Muscle layer of duodenum (tissue), 2 donors: ENCODE results near the gene SCNN1B.

ENCODE experiments used
- H3K27ac ChIP-seq: one replicate; pipeline ENCODE4 v1.7.0; 2013; ENCODE audit warnings: mild to moderate bottlenecking, low read length
- H3K27me3 ChIP-seq: one replicate; pipeline ENCODE4 v1.7.0; 2013; ENCODE audit warnings: low read depth, mild to moderate bottlenecking, control low read depth, low read length
- H3K36me3 ChIP-seq, 2 donors: one replicate each; pipeline ENCODE4 v1.7.0; 2013; ENCODE audit warnings: low read length in 2 of 2, control low read depth in 1 of 2, mild to moderate bottlenecking in 1 of 2; ENCODE audit not compliant: insufficient read depth in 2 of 2, control insufficient read depth in 1 of 2
- H3K4me1 ChIP-seq, 2 donors: one replicate each; pipeline ENCODE4 v1.7.0; 2013; ENCODE audit warnings: low read length in 2 of 2, mild to moderate bottlenecking in 2 of 2, control low read depth in 1 of 2, moderate library complexity in 1 of 2; ENCODE audit not compliant: insufficient read depth in 2 of 2, control insufficient read depth in 1 of 2
- H3K4me3 ChIP-seq, 2 donors: one replicate each; pipeline ENCODE4 v1.7.0; 2013; ENCODE audit warnings: low read length in 2 of 2, low read depth in 1 of 2, mild to moderate bottlenecking in 1 of 2
- H3K9me3 ChIP-seq, 2 donors: one replicate each; pipeline ENCODE4 v1.7.0; 2013; ENCODE audit warnings: low read length in 2 of 2, control low read depth in 1 of 2, mild to moderate bottlenecking in 1 of 2; ENCODE audit not compliant: control insufficient read depth in 1 of 2
- donor health status: healthy.

SCNN1B gene

GRCh38 chr16:23342083-23342640, 40.1 kb downstream of the SCNN1B start:
- H3K9me3 ChIP-seq = no peaks in the 10 kb centered on the region
- H3K4me1 ChIP-seq = no peaks in the 10 kb centered on the region
- no peak overlapping the region for H3K4me3 ChIP-seq
- no peak overlapping the region for H3K27ac ChIP-seq
- no peaks in the 10 kb centered on the region for H3K27me3 ChIP-seq
- H3K36me3 ChIP-seq = no peaks in the 10 kb centered on the region

DNA sequence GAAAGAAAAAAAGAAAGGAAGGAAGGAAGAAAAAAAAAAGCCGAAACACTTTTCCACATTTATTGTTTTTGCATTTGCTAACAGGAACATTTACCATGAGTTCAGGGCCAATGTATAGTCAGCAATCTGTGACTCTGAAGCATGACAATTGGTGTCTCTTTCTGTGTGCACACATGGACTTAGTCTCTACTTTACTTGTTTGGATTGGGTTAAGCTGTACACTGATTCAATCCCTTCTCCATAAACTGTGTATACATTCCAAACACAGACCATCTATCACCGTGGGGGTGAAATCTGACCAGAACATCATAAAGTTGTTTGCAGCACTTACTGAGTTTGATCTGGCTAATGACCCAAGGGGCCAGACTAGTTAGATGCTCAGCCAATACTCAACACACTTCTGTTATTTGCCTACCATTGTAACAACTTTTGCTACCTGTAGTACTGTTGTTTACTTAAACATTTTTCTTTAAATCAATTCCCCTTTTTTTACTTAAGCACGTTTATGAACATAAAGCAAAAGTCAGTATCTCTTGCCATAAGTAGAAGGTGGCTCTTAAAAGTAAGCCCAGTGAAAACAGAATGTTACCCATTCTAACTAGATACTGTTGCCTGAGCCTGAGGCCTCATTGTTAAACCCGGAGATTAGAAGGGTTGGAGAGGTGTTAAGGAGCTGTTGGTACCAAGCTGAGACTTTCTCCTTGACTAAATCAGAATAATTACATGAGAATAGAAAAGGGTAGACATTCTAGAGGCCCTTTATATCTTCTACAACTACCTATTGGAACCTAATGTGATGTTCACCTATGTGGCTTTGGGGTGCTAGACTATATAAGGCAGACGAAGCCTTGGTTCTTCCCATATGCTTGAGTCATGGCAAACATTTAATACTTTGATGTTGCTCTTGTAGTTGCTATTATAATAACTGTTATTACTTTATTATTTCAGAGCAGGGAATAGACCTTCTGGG, 41.8 kb downstream of the SCNN1B start:
- H3K27me3 ChIP-seq = no peaks in the 10 kb centered on the region
- no peaks in the 10 kb centered on the region for H3K9me3 ChIP-seq
- H3K4me1 ChIP-seq = no peaks in the 10 kb centered on the region
- no peak overlapping the region for H3K27ac ChIP-seq
- H3K36me3 ChIP-seq = no peaks in the 10 kb centered on the region
- no peak overlapping the region for H3K4me3 ChIP-seq

- Histone ChIP-seq H3K4me1 (no peaks in the 10 kb centered on the region), H3K4me3 (no peak overlapping the region), H3K27ac (no peak overlapping the region), H3K36me3 (no peaks in the 10 kb centered on the region), H3K9me3 (no peaks in the 10 kb centered on the region), H3K27me3 (no peaks in the 10 kb centered on the region)
These were observed 43.1 kb downstream of the SCNN1B start for GRCh38 chr16:23345237-23345636.

GRCh38 chr16:23348579-23349469, 46.7 kb downstream of the SCNN1B start:
- no peaks in the 10 kb centered on the region for H3K27me3 ChIP-seq
- no peak overlapping the region for H3K27ac ChIP-seq
- no peaks in the 10 kb centered on the region for H3K9me3 ChIP-seq
- H3K4me1 ChIP-seq = no peaks in the 10 kb centered on the region
- no peaks in the 10 kb centered on the region for H3K36me3 ChIP-seq
- no peak overlapping the region for H3K4me3 ChIP-seq

DNA sequence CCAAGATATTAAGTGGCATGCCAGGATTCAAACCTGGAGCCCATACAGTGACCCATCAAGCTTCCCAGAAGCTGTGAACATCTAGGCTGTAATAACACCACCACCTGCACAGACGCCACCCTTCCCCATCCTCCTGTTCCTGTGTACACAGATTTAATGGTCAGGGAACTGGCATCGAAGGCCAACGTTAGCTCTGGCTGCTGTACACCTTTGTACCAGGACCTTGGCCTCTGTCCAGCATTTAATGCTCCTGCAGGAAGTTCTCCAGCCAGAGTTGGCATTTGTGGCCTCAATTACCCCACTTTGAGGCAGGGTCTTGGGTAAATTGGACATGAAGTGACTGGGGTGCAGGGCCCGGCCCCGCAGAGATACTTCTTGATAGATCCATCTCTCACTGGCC, 49.3 kb downstream of the SCNN1B start:
- no peak overlapping the region for H3K4me3 ChIP-seq
- no peaks in the 10 kb centered on the region for H3K36me3 ChIP-seq
- no peak overlapping the region for H3K27ac ChIP-seq
- no peaks in the 10 kb centered on the region for H3K27me3 ChIP-seq
- H3K9me3 ChIP-seq = no peaks in the 10 kb centered on the region
- no peaks in the 10 kb centered on the region for H3K4me1 ChIP-seq

DNA sequence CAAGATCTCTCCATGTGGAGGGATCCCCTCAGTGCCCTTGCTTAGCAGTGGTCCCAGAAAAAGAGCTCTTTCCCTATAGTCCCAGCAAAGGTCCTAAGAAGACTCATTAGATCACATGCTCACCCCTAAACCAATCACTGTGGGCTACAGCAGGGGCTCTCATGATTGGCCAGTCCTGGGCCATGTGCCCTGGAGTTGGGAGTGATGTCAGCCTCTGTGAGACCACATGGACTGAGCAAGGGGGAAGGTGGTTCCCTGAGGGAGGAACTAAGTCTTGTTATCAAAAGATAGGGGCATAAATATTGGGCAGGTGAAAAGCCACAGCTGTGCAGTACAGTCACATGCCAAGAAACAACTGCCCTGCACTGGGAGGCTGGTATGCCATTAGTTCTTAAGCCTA, 51.3 kb downstream of the SCNN1B start:
- Histone ChIP-seq H3K27me3 (no peaks in the 10 kb centered on the region), H3K36me3 (no peaks in the 10 kb centered on the region), H3K4me3 (no peak overlapping the region), H3K9me3 (no peaks in the 10 kb centered on the region), H3K4me1 (no peaks in the 10 kb centered on the region), H3K27ac (no peak overlapping the region)

DNA sequence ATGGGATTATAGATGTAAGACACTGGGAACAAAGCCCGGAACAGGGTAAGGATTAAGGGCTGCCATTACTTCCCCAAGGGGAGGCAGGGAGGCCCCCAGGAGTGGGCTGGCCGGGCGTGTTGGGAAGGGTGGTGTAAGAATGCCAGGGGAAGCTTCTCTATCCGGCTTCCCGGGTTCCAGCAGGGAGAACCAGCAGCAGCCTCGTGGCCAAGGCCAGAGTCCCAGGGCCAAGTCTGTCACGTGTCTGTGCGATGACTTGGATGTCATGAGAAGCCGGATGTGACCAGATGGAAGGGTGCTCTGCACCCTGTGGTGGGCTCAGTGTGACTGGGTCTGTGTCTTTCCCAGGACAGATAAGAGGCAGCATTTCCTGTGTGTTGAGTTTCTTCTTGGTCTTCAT, 52.1 kb downstream of the SCNN1B start:
- Histone ChIP-seq H3K4me3 (no peak overlapping the region), H3K36me3 (no peaks in the 10 kb centered on the region), H3K27me3 (no peaks in the 10 kb centered on the region), H3K4me1 (no peaks in the 10 kb centered on the region), H3K27ac (no peak overlapping the region), H3K9me3 (no peaks in the 10 kb centered on the region)

GRCh38 chr16:23355106-23355670, 53.1 kb downstream of the SCNN1B start:
- H3K4me1 ChIP-seq = no peaks in the 10 kb centered on the region
- no peak overlapping the region for H3K4me3 ChIP-seq
- H3K36me3 ChIP-seq = no peaks in the 10 kb centered on the region
- H3K9me3 ChIP-seq = no peaks in the 10 kb centered on the region
- H3K27ac ChIP-seq = no peak overlapping the region
- no peaks in the 10 kb centered on the region for H3K27me3 ChIP-seq

DNA sequence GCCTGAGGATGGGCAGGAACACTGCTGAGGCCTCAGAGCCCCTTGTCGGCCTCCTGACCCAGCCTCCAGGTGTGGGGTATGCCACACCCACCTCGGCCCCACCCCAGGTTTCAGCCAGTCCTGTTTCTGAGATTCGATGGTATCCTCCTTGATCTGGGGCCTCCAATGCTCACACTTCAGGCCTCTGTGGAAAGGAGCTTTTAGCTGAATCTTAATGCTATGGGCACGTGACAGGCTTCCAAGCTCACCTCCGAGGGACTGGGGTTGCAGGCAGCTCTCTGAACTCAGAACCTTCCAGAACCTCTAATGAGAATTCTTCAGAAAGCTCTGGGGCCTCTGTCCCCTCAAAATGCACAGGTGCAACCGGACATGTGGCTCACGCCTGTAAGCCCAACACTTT, 54.8 kb downstream of the SCNN1B start:
- no peaks in the 10 kb centered on the region for H3K9me3 ChIP-seq
- no peak overlapping the region for H3K4me3 ChIP-seq
- H3K27me3 ChIP-seq = no peaks in the 10 kb centered on the region
- no peaks in the 10 kb centered on the region for H3K36me3 ChIP-seq
- no peaks in the 10 kb centered on the region for H3K4me1 ChIP-seq
- no peak overlapping the region for H3K27ac ChIP-seq

- no peaks in the 10 kb centered on the region for H3K36me3 ChIP-seq
- peaks cover 0 to 6% of the 10 kb centered on the region in 2 donors for H3K4me1 ChIP-seq
- no peak overlapping the region for H3K27ac ChIP-seq
- no peaks in the 10 kb centered on the region for H3K9me3 ChIP-seq
- H3K4me3 ChIP-seq = no peak overlapping the region
- no peaks in the 10 kb centered on the region for H3K27me3 ChIP-seq
These were observed 55.7 kb downstream of the SCNN1B start for GRCh38 chr16:23357761-23358290.
